ENCODE data around the gene ANKFY1. TPM values are rescaled to one million over a fixed set of nuclear protein-coding genes. Genes with fewer than 3 reads are reported as not detected.
A peak's percentile ranks its signal among the peaks of the same experiment; 100 is the strongest.

ANKFY1 gene
- total and polyA plus RNA-seq, 9 of the 15 experiments (the other 6 are each of a cell fraction or from before 2014, with no cell fraction given): 4.3 to 25.6 (median 12.2) TPM

DNA sequence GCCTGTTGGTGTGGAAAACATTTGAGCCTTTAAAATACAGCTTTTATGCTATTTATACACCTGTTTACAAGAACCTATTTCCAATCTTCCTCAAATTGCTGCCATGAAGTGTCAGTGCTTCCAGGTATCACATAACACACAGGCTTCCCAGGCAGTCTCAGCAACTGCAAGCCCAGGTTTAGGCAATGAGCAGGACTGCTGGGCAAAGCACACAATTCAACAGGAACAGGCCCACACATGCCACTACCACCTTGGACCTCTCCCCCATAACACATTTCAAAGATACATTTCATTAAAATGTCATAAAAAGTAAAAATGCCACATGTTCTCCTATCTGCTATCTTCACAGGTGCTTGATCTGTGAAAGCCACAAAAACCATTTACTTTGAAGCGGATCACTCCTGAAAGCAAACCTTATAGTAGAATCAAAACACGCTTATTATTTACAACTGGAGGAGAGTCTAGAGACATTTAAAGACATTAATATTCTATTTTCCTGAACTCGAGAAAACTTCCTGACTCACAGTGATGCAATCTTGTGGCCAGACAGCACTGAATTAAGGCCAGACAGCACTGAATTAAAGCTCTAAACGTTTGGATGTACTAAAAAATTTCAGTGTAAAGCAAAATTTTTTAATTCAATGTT is 31.5 kb downstream of the ANKFY1 start:
- Histone ChIP-seq H3K27ac (ENCODE audit: extremely low read depth, low read depth, low read length) (no peak overlapping the region), H2AFZ (ENCODE audit: low read depth, low read length) (no peak overlapping the region), H3K9me3 (replicated peaks; ENCODE audit: control insufficient read depth, insufficient read depth, low read depth, low read length) (no peaks in the 10 kb centered on the region), H3K4me2 (ENCODE audit: insufficient read depth, low read length) (no peak overlapping the region), H3K4me1 (replicated peaks in 1 of 2; ENCODE audit: control insufficient read depth in 2 of 2, insufficient read depth in 2 of 2, low read length in 2 of 2) (no peaks in the 10 kb centered on the region), H3K36me3 (ENCODE audit: control insufficient read depth, insufficient read depth, low read length) (peaks cover 63% of the 10 kb centered on the region), H3K9ac (ENCODE audit: insufficient read depth in 1 of 2, low read depth in 2 of 2, low read length in 2 of 2) (no peak overlapping the region), H3K9me1 (ENCODE audit: control insufficient read depth, insufficient read depth, low read length) (peaks cover 2% of the 10 kb centered on the region), H3K79me2 (ENCODE audit: control insufficient read depth, insufficient read depth, low read length) (no peaks in the 10 kb centered on the region), H3K27me3 (ENCODE audit: control insufficient read depth in 2 of 2, insufficient read depth in 2 of 2, low read length in 2 of 2) (no peaks in the 10 kb centered on the region), H4K20me1 (replicated peaks; ENCODE audit: control insufficient read depth, insufficient read depth, low read length) (no peaks in the 10 kb centered on the region), H3K4me3 (no peak overlapping the region)
- 50% methylated on average over 4 of the region's 4 CpGs for WGBS (ENCODE audit: insufficient coverage, low coverage, missing lambda C conversion rate)
- intact Hi-C loops (cut with micrococcal nuclease): no loop called here
- BruUV-seq (replicated peaks): no TSS peak
- no peak for FAIRE-seq
- POLR2A ChIA-PET: no interaction called here
- CTCF ChIA-PET (ENCODE audit: low intra/inter-chr PET ratio): no interaction called here
- no peak for DNase-seq (ENCODE audit: extremely low read depth in 1 of 4, low spot score in 3 of 4)
- in situ Hi-C loops (cut with MboI): no loop called here
- TF ChIP-seq, protein P1, sequence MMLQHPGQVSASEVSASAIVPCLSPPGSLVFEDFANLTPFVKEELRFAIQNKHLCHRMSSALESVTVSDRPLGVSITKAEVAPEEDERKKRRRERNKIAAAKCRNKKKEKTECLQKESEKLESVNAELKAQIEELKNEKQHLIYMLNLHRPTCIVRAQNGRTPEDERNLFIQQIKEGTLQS (IDR thresholded peaks at IDR 0.05): 0 out of 2 replicates have a peak, but pooled peaks have one; percentile 25
- TF ChIP-seq, protein P1 (CRISPR knock-in tag; conservative IDR thresholded peaks at IDR 0.05): no peak
- TF ChIP-seq TAF7 (tag; IDR thresholded peaks at IDR 0.05): no peak
- no peak for ATAC-seq

Data from K562 (cell line).